ENCODE data around the gene ZBED6. TPM values are rescaled to one million over a fixed set of nuclear protein-coding genes. Genes with fewer than 3 reads are reported as not detected.
"Not testable (repeated sequence)": the region's sequence is repeated elsewhere in the genome, so short reads cannot be mapped to it uniquely, and the experiment has no call there.

The ZBED6 gene
- total RNA-seq, 1 donor from 2014 or later: 34.1 TPM

DNA sequence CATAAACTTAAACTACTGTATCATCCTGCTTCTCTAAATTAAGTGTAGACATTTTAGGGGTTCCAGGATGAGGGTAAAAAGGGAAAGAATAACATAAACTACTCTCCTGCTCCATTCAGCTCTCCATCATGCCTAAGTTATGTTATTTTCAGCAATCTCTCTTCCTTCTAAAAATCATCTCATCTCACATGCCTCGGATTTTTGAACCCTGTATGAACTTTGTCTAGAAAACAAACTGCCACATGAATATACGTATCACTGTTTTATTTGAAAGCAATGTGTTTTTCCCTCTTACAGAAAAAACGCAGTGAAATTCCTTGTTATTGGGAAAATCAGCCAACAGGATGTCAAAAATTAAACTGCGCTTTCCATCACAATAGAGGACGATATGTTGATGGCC lies 32.6 kb downstream of the ZBED6 start:
- DNase-seq (ENCODE audit: low read depth) (no peak), FAIRE-seq (no peak)
- TF ChIP-seq, protein P1, sequence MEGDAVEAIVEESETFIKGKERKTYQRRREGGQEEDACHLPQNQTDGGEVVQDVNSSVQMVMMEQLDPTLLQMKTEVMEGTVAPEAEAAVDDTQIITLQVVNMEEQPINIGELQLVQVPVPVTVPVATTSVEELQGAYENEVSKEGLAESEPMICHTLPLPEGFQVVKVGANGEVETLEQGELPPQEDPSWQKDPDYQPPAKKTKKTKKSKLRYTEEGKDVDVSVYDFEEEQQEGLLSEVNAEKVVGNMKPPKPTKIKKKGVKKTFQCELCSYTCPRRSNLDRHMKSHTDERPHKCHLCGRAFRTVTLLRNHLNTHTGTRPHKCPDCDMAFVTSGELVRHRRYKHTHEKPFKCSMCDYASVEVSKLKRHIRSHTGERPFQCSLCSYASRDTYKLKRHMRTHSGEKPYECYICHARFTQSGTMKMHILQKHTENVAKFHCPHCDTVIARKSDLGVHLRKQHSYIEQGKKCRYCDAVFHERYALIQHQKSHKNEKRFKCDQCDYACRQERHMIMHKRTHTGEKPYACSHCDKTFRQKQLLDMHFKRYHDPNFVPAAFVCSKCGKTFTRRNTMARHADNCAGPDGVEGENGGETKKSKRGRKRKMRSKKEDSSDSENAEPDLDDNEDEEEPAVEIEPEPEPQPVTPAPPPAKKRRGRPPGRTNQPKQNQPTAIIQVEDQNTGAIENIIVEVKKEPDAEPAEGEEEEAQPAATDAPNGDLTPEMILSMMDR (IDR thresholded peaks at IDR 0.05; ENCODE audit: insufficient read depth, low read depth, low read length): no peak
- TF ChIP-seq EZH2 (IDR thresholded peaks at IDR 0.05; ENCODE audit: insufficient read depth, low read length): no peak
- peaks cover 51% of the 10 kb centered on the region for H4K20me1 ChIP-seq (ENCODE audit: insufficient read depth, low read length)
- no peaks in the 10 kb centered on the region for H3K27me3 ChIP-seq (ENCODE audit: insufficient read depth, low read length)
- H3K9me3 ChIP-seq (ENCODE audit: insufficient read depth, low read depth, low read length): no peaks in the 10 kb centered on the region
- H3K36me3 ChIP-seq (ENCODE audit: insufficient read depth, low read length): peaks cover 53% of the 10 kb centered on the region
- H3K4me2 ChIP-seq (ENCODE audit: low read length): no peak overlapping the region
- H3K4me1 ChIP-seq (ENCODE audit: insufficient read depth, low read length): no peaks in the 10 kb centered on the region
- Mint-ChIP-seq H3K27me3 (ENCODE audit: low read depth, unreplicated experiment) (no peaks in the 10 kb centered on the region), H3K27ac (ENCODE audit: unreplicated experiment) (no peak overlapping the region), H3K36me3 (ENCODE audit: low read depth, unreplicated experiment) (no peaks in the 10 kb centered on the region), H3K4me1 (ENCODE audit: low read depth, unreplicated experiment) (peaks cover 5% of the 10 kb centered on the region), H3K4me3 (ENCODE audit: unreplicated experiment) (no peak overlapping the region), H3K9me3 (ENCODE audit: unreplicated experiment) (no peaks in the 10 kb centered on the region)
- H3K79me2 ChIP-seq (ENCODE audit: insufficient read depth, low read length): peaks cover 40% of the 10 kb centered on the region
- no peak overlapping the region for H3K27ac ChIP-seq (ENCODE audit: low read depth, low read length)
- no peak overlapping the region for H3K9ac ChIP-seq (ENCODE audit: low read length)
- H3K4me3 ChIP-seq (ENCODE audit: insufficient read depth, low read depth, low read length): no peak overlapping the region
- H2AFZ ChIP-seq (ENCODE audit: low read depth, low read length): no peak overlapping the region

DNA sequence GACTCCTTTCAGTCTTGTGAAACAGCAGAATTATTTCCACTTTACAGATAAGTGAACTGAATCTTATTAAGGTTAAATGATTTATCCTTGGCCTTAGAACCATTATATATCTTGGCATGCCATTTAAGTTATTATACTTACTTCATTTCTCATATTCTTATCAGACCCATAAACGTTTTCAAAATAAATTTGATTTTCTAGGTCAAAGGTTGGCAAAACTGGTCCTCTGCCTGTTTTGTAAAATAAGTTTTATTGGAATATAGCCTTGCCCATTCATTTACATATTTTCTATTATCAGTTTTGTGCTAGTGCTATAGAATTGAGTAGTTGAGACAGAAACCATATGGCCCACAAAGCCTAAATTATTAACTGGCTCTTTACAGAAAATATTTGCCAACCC lies 33.1 kb downstream of the ZBED6 start:
- no peaks in the 10 kb centered on the region for H3K27me3 Mint-ChIP-seq (ENCODE audit: low read depth, unreplicated experiment)
- H3K4me2 ChIP-seq (ENCODE audit: low read length): no peak overlapping the region
- H3K4me3 ChIP-seq (ENCODE audit: insufficient read depth, low read depth, low read length): no peak overlapping the region
- H4K20me1 ChIP-seq (ENCODE audit: insufficient read depth, low read length): peaks cover 46% of the 10 kb centered on the region
- DNase-seq (ENCODE audit: low read depth) (no peak), FAIRE-seq (no peak)
- no peak overlapping the region for H3K27ac Mint-ChIP-seq (ENCODE audit: unreplicated experiment)
- no peaks in the 10 kb centered on the region for H3K9me3 Mint-ChIP-seq (ENCODE audit: unreplicated experiment)
- peaks cover 48% of the 10 kb centered on the region for H3K36me3 ChIP-seq (ENCODE audit: insufficient read depth, low read length)
- TF ChIP-seq, protein P1 (IDR thresholded peaks at IDR 0.05; ENCODE audit: insufficient read depth, low read depth, low read length): no peak
- no peak for TF ChIP-seq EZH2 (IDR thresholded peaks at IDR 0.05; ENCODE audit: insufficient read depth, low read length)
- H3K4me1 Mint-ChIP-seq (ENCODE audit: low read depth, unreplicated experiment): peaks cover 5% of the 10 kb centered on the region
- H3K79me2 ChIP-seq (ENCODE audit: insufficient read depth, low read length): peaks cover 35% of the 10 kb centered on the region
- H3K4me1 ChIP-seq (ENCODE audit: insufficient read depth, low read length): no peaks in the 10 kb centered on the region
- H3K36me3 Mint-ChIP-seq (ENCODE audit: low read depth, unreplicated experiment): peaks cover under 1% of the 10 kb centered on the region
- H2AFZ ChIP-seq (ENCODE audit: low read depth, low read length): no peak overlapping the region
- H3K4me3 Mint-ChIP-seq (ENCODE audit: unreplicated experiment): no peak overlapping the region
- H3K9ac ChIP-seq (ENCODE audit: low read length): no peak overlapping the region
- no peaks in the 10 kb centered on the region for H3K27me3 ChIP-seq (ENCODE audit: insufficient read depth, low read length)
- no peaks in the 10 kb centered on the region for H3K9me3 ChIP-seq (ENCODE audit: insufficient read depth, low read depth, low read length)
- no peak overlapping the region for H3K27ac ChIP-seq (ENCODE audit: low read depth, low read length)

DNA sequence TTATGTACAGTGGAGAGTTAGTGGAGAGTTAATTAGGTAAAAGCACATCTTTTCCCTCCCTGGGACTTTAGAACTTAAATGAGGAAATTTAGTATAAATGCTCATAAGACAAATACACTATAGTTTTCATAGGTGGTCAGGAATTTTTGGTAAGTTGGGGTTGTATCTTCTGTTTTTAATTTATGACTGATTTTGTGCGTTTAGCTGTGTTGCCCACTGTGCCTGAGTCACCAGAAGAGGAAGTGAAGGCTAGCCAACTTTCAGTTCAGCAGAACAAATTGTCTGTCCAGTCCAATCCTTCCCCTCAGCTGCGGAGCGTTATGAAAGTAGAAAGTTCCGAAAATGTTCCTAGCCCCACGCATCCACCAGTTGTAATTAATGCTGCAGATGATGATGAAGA lies 33.8 kb downstream of the ZBED6 start:
- not testable (repeated sequence) for FAIRE-seq
- H3K36me3 ChIP-seq (ENCODE audit: insufficient read depth, low read length): peaks cover 51% of the 10 kb centered on the region

More for the DNA sequence above, 33.8 kb downstream of the ZBED6 start:
- H3K9me3 ChIP-seq (ENCODE audit: insufficient read depth, low read depth, low read length); H3K9me3 Mint-ChIP-seq (ENCODE audit: unreplicated experiment); H3K27me3 Mint-ChIP-seq (ENCODE audit: low read depth, unreplicated experiment); H3K4me1 Mint-ChIP-seq (ENCODE audit: low read depth, unreplicated experiment); DNase-seq (ENCODE audit: low read depth); H3K9ac ChIP-seq (ENCODE audit: low read length); H3K4me3 ChIP-seq (ENCODE audit: insufficient read depth, low read depth, low read length); H3K27me3 ChIP-seq (ENCODE audit: insufficient read depth, low read length); H3K27ac Mint-ChIP-seq (ENCODE audit: unreplicated experiment); H3K36me3 Mint-ChIP-seq (ENCODE audit: low read depth, unreplicated experiment); H2AFZ ChIP-seq (ENCODE audit: low read depth, low read length); H3K4me1 ChIP-seq (ENCODE audit: insufficient read depth, low read length); H3K4me3 Mint-ChIP-seq (ENCODE audit: unreplicated experiment): not testable (repeated sequence)
- H3K27ac ChIP-seq (ENCODE audit: low read depth, low read length): peak overlapping the region; percentile 5
- peak overlapping the region; percentile 5 for H3K4me2 ChIP-seq (ENCODE audit: low read length)
- H4K20me1 ChIP-seq (ENCODE audit: insufficient read depth, low read length): peaks cover 43% of the 10 kb centered on the region
- H3K79me2 ChIP-seq (ENCODE audit: insufficient read depth, low read length): peaks cover 28% of the 10 kb centered on the region

All from astrocyte (in vitro differentiated cells and primary cell).